Measurements from ENCODE around the gene RBM38.

The RBM38 gene

DNA sequence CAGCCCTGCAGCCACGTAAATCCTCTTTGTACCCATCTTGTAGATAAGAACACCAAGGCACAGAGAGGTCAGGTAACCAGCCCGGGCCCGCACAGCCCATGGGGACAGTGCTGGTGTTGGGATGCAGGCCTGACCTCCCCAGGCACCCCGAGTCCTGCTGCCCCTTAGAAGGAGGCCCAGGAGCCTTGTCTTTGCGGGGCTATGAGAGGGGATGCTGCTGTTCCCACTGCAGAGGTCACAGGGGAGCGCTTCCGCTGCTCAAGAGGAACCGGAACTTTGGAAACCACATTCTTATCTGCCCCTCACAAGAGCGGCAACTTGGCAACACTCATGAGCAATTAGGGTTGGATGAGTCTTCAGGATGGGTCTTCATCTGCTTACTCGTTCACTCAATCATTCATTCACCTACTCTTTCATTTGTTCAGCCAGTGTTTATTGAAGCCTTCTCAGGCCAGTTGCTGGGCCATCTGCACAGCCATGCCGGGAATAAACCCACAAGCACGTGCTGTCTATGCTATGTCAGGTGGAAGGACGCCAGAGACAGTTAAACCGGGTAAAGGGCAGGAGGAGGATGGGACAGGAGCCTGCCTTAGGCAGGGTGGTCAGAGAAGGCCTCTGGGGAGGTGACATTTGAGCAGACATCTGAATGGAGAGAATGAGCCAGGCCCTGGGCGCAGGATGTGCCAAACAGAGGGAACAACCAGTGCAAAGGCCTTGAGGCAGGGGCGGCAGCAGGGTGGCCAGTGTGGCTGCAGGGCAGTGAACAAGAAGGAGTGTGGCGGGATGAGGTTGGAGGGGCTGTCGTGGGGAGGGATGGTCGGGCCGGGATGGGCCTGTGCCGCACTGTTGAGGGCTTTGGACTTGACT is 60.8 kb downstream of the RBM38 start:
- H3K27ac ChIP-seq (ENCODE audit: low read length) = no peak overlapping the region

DNA sequence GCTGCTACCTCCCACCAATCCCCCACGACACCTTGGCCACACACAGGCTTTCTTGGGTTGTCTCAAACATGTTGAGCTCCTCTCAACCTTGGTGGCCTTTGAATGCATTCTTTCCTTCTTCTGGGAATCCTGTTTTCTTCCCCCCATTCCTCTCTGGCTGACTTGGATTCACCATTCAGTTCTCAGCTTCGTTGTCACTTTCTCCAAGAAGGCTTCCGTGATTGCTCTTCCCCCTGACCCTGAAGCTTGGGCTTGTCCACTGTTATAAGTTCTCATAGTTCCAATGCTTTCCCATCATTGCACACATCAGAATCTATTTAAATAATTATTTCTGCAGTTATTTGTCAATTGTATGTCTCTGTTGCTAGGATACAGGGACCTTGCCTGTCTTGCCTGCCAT is 64.2 kb downstream of the RBM38 start:
- no peak overlapping the region for H3K27ac ChIP-seq (ENCODE audit: low read length)
- H3K9me3 ChIP-seq (ENCODE audit: control insufficient read depth in 1 of 2, low read length in 2 of 2) = no peaks in the 10 kb centered on the region
- H3K4me3 ChIP-seq (ENCODE audit: low read depth in 1 of 2, low read length in 2 of 2) = no peak overlapping the region
- H3K4me1 ChIP-seq (ENCODE audit: control insufficient read depth in 1 of 2, insufficient read depth in 2 of 2, low read length in 2 of 2) = peaks cover 4 to 47% of the 10 kb centered on the region in 2 donors
- H3K36me3 ChIP-seq (ENCODE audit: control insufficient read depth in 1 of 2, insufficient read depth in 2 of 2, low read length in 2 of 2) = no peaks in the 10 kb centered on the region
- H3K27me3 ChIP-seq (ENCODE audit: low read depth, low read length) = no peaks in the 10 kb centered on the region

More for the DNA sequence above, 60.8 kb downstream of the RBM38 start:
- Histone ChIP-seq H3K9me3 (ENCODE audit: control insufficient read depth in 1 of 2, low read length in 2 of 2) (no peaks in the 10 kb centered on the region), H3K36me3 (ENCODE audit: control insufficient read depth in 1 of 2, insufficient read depth in 2 of 2, low read length in 2 of 2) (no peaks in the 10 kb centered on the region), H3K4me1 (ENCODE audit: control insufficient read depth in 1 of 2, insufficient read depth in 2 of 2, low read length in 2 of 2) (peaks cover 0 to 35% of the 10 kb centered on the region in 2 donors), H3K27me3 (ENCODE audit: low read depth, low read length) (no peaks in the 10 kb centered on the region), H3K4me3 (ENCODE audit: low read depth in 1 of 2, low read length in 2 of 2) (no peak overlapping the region)

DNA sequence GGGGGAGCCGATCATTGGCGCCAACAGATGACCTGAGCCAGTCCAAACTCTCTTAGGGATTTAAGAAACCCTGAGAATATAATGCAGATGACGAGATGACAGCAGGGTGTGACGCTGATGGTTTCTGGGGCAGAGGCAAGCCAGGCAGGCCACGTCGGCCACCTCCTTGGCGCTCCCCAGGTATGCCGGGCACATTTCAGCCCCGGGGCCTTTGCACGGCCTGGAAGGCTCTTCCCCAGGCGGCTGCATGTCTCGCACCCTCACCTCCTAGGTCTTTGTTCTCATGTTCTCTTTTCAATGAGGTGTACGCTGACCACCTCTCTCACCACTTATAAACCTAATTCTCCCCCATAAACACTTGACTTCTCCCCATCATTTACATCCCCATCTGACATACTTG is 64.9 kb downstream of the RBM38 start:
- Histone ChIP-seq H3K36me3 (ENCODE audit: control insufficient read depth in 1 of 2, insufficient read depth in 2 of 2, low read length in 2 of 2) (no peaks in the 10 kb centered on the region), H3K4me1 (ENCODE audit: control insufficient read depth in 1 of 2, insufficient read depth in 2 of 2, low read length in 2 of 2) (peaks cover 4 to 40% of the 10 kb centered on the region in 2 donors), H3K27ac (ENCODE audit: low read length) (no peak overlapping the region)

DNA sequence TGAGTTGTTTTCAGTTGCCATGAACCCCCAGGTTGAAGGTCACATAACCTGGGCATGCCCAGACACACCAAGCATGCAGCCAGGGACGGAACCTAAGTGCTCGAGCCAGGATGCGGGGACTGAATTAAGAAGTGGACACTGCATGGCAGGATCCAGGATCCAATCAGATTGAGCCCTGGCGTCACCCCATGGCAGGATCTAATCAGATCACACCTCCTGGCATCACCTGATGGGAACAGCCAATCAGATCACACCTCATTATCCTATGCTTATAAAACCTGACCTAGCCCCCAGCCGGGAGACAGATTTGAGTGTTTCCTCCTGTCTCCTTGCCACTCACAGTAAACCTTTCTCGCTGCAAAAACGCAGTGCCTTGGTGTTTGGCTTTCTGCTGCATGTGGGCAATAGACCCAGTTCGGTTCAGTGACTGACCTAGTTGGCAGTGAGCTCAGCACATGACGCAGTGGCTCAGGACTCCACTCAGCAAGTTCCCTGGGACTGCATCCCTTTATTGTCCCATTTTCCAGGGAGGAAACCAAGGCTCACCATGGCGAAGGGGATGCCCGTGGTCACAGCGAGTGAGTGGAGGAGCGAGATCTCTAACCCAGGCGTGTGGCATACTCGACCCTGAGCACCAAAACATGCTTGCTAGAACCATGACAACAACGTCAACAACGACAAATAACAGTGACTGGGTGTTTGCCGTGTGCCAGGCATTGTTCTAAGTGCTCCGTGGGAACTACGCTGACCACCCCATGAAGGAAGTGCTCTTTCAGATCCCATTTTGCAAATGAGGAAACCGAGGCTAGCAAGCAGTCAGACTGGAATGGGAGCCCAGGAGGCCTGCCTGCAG is 66.3 kb downstream of the RBM38 start:
- no peak overlapping the region for H3K27ac ChIP-seq (ENCODE audit: low read length)
- H3K36me3 ChIP-seq (ENCODE audit: control insufficient read depth in 1 of 2, insufficient read depth in 2 of 2, low read length in 2 of 2) = no peaks in the 10 kb centered on the region
- H3K4me1 ChIP-seq (ENCODE audit: control insufficient read depth in 1 of 2, insufficient read depth in 2 of 2, low read length in 2 of 2) = peaks cover 4 to 27% of the 10 kb centered on the region in 2 donors
- peak overlapping the region in 1 of 2 donors; percentile 11 for H3K4me3 ChIP-seq (ENCODE audit: low read depth in 1 of 2, low read length in 2 of 2)
- H3K27me3 ChIP-seq (ENCODE audit: low read depth, low read length) = no peaks in the 10 kb centered on the region
- no peaks in the 10 kb centered on the region for H3K9me3 ChIP-seq (ENCODE audit: control insufficient read depth in 1 of 2, low read length in 2 of 2)

More for the DNA sequence above, 64.9 kb downstream of the RBM38 start:
- no peaks in the 10 kb centered on the region for H3K9me3 ChIP-seq (ENCODE audit: control insufficient read depth in 1 of 2, low read length in 2 of 2)
- no peak overlapping the region for H3K4me3 ChIP-seq (ENCODE audit: low read depth in 1 of 2, low read length in 2 of 2)
- no peaks in the 10 kb centered on the region for H3K27me3 ChIP-seq (ENCODE audit: low read depth, low read length)

DNA sequence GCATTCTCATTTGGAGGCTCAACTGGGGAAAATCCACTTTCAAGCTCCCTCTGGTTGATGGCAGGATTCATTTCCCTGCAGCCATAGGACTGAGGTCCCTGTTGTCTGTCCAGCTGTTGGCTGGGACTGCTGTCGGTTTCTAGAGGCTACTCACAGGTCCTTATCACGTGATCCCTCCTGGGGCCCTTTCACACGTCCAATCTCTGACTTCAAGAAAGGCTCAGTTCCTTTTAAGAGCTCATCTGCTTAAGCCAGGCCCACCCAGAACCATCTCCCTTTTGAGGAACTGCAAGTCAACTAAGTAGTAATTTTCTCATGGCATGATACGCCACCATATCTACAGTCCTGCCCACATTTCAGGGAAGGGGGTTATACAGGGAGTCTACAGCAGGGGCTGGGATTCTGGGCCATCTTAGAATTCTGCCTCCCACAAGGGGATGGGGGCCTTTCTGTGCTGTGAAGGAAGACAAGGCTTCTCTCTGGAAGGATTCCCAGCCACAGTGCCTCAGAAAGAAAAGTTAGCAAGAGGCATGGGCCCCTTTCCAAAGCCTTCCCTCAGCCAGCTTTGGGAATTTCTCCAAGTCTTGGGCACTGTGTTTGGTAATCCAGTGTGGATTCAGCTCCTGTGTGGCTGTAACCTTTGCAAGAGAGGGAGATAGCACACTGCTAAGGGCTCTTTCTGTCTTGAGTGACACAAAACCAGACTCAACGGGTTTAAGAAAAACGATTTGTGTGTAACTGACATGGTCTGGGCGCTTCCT is 67.4 kb downstream of the RBM38 start:
- Histone ChIP-seq H3K9me3 (ENCODE audit: control insufficient read depth in 1 of 2, low read length in 2 of 2) (no peaks in the 10 kb centered on the region), H3K27me3 (ENCODE audit: low read depth, low read length) (no peaks in the 10 kb centered on the region), H3K36me3 (ENCODE audit: control insufficient read depth in 1 of 2, insufficient read depth in 2 of 2, low read length in 2 of 2) (no peaks in the 10 kb centered on the region), H3K27ac (ENCODE audit: low read length) (no peak overlapping the region), H3K4me1 (ENCODE audit: control insufficient read depth in 1 of 2, insufficient read depth in 2 of 2, low read length in 2 of 2) (peaks cover 4 to 24% of the 10 kb centered on the region in 2 donors), H3K4me3 (ENCODE audit: low read depth in 1 of 2, low read length in 2 of 2) (no peak overlapping the region)

All from muscle layer of duodenum (tissue), 2 donors.